ENCODE measurements around the gene DAD1.
"Not testable (repeated sequence)": the region's sequence is repeated elsewhere in the genome, so short reads cannot be mapped to it uniquely, and the experiment has no call there.

DAD1 gene

DNA sequence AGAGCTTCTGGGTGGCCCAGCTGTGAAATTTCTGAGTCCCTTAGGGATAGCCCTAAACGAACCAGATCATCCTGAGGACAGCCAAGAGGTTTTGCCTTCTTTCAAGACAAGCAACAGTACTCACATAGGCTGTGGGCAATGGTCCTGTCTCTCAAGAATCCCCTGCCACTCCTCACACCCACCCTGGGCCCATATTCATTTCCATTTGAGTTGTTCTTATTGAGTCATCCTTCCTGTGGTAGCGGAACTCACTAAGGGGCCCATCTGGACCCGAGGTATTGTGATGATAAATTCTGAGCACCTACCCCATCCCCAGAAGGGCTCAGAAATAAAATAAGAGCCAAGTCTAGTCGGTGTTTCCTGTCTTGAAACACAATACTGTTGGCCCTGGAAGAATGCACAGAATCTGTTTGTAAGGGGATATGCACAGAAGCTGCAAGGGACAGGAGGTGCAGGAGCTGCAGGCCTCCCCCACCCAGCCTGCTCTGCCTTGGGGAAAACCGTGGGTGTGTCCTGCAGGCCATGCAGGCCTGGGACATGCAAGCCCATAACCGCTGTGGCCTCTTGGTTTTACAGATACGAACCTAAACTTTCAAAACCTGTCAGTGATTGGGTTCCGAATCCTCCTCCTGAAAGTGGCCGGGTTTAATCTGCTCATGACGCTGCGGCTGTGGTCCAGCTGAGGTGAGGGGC, 38.9 kb downstream of the DAD1 start:
- DNase-seq: peak; percentile 73

DNA sequence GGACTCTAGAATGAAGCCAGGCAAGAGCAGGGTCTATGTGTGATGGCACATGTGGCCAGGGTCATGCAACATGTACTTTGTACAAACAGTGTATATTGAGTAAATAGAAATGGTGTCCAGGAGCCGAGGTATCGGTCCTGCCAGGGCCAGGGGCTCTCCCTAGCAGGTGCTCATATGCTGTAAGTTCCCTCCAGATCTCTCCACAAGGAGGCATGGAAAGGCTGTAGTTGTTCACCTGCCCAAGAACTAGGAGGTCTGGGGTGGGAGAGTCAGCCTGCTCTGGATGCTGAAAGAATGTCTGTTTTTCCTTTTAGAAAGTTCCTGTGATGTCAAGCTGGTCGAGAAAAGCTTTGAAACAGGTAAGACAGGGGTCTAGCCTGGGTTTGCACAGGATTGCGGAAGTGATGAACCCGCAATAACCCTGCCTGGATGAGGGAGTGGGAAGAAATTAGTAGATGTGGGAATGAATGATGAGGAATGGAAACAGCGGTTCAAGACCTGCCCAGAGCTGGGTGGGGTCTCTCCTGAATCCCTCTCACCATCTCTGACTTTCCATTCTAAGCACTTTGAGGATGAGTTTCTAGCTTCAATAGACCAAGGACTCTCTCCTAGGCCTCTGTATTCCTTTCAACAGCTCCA, 39.6 kb downstream of the DAD1 start:
- no peak for DNase-seq

DNA sequence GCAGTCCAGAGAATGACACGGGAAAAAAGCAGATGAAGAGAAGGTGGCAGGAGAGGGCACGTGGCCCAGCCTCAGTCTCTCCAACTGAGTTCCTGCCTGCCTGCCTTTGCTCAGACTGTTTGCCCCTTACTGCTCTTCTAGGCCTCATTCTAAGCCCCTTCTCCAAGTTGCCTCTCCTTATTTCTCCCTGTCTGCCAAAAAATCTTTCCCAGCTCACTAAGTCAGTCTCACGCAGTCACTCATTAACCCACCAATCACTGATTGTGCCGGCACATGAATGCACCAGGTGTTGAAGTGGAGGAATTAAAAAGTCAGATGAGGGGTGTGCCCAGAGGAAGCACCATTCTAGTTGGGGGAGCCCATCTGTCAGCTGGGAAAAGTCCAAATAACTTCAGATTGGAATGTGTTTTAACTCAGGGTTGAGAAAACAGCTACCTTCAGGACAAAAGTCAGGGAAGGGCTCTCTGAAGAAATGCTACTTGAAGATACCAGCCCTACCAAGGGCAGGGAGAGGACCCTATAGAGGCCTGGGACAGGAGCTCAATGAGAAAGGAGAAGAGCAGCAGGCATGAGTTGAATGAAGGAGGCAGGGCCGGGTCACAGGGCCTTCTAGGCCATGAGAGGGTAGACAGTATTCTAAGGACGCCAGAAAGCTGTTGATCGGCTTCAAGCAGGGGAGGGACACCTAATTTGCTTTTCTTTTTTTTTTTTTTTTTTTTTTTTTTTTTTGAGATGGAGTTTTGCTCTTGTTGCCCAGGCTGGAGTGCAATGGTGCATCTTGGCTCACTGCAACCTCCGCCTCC, 40.9 kb downstream of the DAD1 start:
- no peak for DNase-seq

DNA sequence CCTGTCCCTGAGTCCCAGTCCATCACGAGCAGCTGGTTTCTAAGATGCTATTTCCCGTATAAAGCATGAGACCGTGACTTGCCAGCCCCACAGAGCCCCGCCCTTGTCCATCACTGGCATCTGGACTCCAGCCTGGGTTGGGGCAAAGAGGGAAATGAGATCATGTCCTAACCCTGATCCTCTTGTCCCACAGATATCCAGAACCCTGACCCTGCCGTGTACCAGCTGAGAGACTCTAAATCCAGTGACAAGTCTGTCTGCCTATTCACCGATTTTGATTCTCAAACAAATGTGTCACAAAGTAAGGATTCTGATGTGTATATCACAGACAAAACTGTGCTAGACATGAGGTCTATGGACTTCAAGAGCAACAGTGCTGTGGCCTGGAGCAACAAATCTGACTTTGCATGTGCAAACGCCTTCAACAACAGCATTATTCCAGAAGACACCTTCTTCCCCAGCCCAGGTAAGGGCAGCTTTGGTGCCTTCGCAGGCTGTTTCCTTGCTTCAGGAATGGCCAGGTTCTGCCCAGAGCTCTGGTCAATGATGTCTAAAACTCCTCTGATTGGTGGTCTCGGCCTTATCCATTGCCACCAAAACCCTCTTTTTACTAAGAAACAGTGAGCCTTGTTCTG, 41.6 kb downstream of the DAD1 start:
- no peak for DNase-seq

- DNase-seq: no peak
These were observed 42.3 kb downstream of the DAD1 start for GRCh38 chr14:22546722-22547071.

DNA sequence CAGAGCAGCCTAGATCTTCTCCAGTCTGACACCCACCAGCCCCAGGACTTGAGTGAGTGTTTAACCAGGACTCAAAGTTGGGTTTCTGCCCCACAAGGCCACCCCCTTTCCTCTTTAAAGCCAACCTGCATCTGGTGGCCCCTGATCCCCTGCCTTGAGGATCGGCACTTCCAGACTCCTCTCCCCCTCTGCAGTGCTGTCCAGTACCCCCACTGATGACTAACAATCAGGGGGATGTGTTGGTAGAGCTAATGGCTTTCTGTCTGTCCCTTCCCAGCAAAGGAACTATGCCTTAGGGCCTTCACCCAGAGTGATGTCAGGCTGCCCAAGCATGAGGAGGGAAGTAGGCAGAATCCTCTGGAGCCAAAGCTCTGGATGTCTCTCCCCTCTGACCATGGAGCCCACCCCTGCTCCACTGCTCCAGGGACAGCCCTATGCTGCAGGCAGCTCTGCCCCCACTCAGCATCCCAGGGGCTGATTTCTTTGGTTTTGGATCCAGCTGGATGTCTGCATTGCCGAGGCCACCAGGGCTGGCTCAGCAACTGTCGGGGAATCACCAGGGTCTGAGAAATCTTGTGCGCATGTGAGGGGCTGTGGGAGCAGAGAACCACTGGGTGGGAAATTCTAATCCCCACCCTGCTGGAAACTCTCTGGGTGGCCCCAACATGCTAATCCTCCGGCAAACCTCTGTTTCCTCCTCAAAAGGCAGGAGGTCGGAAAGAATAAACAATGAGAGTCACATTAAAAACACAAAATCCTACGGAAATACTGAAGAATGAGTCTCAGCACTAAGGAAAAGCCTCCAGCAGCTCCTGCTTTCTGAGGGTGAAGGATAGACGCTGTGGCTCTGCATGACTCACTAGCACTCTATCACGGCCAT, 42.9 kb downstream of the DAD1 start:
- peak; percentile 80 for DNase-seq

DNA sequence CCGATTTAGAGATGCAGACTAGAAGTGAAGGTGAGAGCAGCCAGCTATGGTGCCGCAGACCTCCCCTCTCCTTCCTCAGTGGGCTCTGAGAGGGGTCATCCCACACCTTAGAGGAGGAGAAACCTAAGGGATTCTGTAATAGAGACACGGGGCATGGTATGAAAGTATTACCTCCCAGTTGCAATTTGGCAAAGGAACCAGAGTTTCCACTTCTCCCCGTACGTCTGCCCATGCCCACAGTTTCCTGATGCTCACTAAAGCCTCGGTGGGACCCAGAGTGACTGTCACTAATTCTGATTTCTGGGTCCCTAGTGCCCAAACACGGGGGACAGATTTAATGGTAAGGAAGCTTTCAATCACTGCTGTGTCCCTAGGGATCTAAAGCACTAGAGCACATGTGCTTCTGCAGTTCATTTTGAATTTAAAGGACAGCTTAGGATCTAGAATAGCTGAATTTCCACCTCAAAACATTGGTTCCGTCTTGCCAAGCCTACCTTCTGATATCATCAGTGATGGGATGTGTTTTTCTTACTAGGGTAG, 44.1 kb downstream of the DAD1 start:
- no peak for DNase-seq

DNA sequence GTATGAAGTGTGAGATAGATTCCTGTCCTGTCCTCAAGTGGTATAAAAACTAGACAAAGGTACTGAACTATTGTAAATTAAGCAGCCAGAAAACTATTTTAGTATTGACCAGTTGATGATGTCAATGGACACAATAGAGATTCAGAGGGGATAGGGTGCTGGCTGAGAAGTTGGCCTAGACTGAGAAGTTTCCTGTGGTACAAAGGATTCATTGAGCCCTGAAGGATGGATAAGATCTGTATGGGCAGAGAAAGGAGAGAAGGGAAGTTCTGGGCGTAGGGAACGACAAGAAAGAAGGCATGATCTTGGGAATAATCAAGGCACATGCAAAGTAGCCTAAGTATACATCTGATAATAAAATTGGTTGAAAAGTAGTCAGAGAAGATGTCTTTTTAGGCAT, 44.6 kb downstream of the DAD1 start:
- no peak for DNase-seq

GRCh38 chr14:22543570-22544357, 45.3 kb downstream of the DAD1 start:
- not testable (repeated sequence) for DNase-seq

DNA sequence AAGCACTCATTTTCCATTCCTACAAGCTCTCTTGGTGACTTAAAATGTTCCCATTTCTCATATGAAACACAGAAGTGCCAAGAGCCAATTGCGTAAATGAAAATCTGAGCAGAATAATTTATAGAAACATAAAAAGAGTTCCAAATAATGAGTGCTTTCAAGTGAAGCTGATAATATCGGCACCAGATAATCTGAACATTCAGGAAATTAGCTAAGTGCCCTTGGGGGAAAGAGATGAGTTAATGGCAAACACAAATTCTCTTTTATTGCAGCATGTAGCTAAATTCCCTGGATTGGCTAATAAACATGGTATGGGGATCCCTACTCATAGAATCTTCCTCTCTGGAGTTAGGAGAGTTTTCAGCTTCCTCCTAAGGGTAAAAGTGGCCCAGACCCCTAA, 46.7 kb downstream of the DAD1 start:
- DNase-seq: no peak

GRCh38 chr14:22541721-22542120, 47.3 kb downstream of the DAD1 start:
- no peak for DNase-seq

DNA sequence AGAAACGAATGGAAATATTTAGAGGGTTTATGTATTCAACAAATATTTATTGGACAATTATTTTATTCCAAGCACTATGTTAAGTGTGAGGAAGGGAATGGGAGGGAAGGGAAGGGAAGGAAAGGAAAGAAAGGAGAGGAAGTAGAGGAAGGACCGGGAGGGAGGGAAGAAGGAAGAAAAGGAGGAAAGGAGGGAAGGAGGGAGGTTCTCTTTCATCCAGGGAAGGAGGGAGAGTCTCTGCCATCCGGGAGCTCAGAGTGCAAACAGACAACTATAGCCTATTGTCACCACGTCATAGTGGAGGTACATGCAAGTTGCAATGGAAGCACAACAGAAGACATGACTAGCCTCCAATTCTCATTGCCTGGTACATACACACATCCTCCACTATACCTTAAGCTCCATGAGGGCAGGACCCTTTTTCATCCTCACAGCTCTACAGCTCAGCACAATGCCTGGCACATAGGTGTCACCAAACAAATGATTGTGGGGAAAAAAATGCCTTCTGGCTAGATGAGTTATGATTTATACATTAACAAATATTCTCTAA, 48.1 kb downstream of the DAD1 start:
- no peak for DNase-seq

DNA sequence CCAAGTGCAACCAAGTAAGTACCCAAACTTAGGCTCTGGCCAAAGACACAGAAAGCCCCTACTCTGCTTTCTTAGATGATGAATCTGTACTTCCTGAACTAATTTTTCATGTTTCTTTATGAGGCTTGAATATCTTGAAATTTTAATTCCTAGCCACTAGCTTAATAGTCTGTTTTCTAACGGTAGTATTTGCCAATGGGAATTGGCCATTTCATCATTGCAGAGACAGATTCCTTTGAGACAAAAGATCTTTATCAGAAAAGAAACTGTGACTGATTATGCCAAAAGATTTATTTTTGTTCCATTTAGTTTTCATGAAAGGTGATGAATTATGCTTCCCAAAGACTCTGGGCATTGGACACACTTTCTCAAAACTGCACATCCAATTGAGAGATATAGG, 48.7 kb downstream of the DAD1 start:
- DNase-seq: no peak

- no peak for DNase-seq
These were observed 49.2 kb downstream of the DAD1 start for GRCh38 chr14:22539831-22540230.

GRCh38 chr14:22538671-22539228, 50.3 kb downstream of the DAD1 start:
- no peak for DNase-seq

GRCh38 chr14:22537436-22538310, 51.4 kb downstream of the DAD1 start:
- no peak for DNase-seq

DNA sequence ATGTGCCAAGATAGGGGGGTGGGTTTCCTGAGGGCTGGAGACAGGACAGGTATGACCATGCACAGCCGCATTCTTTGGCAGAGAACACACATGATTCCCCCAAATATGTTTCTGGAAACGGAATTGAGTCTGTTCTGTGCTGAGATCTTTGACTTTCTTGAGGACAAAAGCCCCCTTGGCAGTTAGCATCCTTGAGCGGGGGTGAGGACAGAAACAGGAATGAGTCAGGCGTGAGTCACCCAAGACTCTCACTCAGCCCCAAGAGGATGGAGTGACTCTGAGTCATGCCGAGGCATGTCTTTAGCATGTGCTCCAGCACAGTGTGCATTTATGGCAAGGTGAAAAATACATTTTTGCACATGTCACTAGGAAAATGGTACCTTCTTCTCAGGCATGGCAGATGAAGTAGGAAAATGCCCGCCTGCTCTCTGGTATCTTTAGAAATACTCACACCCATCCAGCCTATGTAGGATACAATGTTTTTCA, 52.1 kb downstream of the DAD1 start:
- DNase-seq: peak; percentile 95

GRCh38 chr14:22535916-22536315, 53.1 kb downstream of the DAD1 start:
- no peak for DNase-seq

- no peak for DNase-seq
These were observed 53.9 kb downstream of the DAD1 start for GRCh38 chr14:22535126-22535525.

GRCh38 chr14:22534547-22534946, 54.5 kb downstream of the DAD1 start:
- DNase-seq: no peak
